GM23248 (cell line): Measurements from ENCODE around the gene AUP1. TPM values are rescaled to one million over a fixed set of nuclear protein-coding genes. Genes with fewer than 3 reads are reported as not detected.

ENCODE experiments used
- DNase-seq: peaks from one replicate; pipeline ENCODE4 v3.0.0-alpha.2; 2015
- H2AFZ ChIP-seq: fragments of 200-600 bp; sonication (generic); 2 replicates; pipeline ENCODE4 v1.6.1; 2016; ENCODE audit warnings: antibody characterized with exemption
- H3F3A ChIP-seq: fragments of 200-600 bp; sonication (generic); 2 replicates; pipeline ENCODE4 v1.6.1; 2016; ENCODE audit warnings: mild to moderate bottlenecking, antibody characterized with exemption, mixed run types; ENCODE audit not compliant: insufficient read depth
- H3K27ac ChIP-seq: fragments of 200-600 bp; sonication (generic); 2 replicates; pipeline ENCODE4 v1.5.1; 2016; ENCODE audit warnings: mild to moderate bottlenecking
- H3K27me3 ChIP-seq: fragments of 200-600 bp; sonication (generic); replicated peaks from 2 replicates; pipeline ENCODE4 v1.6.1; 2016; ENCODE audit warnings: mild to moderate bottlenecking; ENCODE audit not compliant: insufficient read depth
- H3K36me3 ChIP-seq: fragments of 200-600 bp; sonication (generic); 2 replicates; pipeline ENCODE4 v1.6.1; 2016; ENCODE audit warnings: low read depth, mild to moderate bottlenecking
- H3K4me1 ChIP-seq: fragments of 200-600 bp; sonication (generic); 2 replicates; pipeline ENCODE4 v1.6.1; 2016; ENCODE audit warnings: mild to moderate bottlenecking; ENCODE audit not compliant: insufficient read depth
- H3K4me2 ChIP-seq: fragments of 200-600 bp; sonication (generic); one replicate; pipeline ENCODE4 v1.6.1; 2016; ENCODE audit warnings: mild to moderate bottlenecking; ENCODE audit not compliant: unreplicated experiment
- H3K4me3 ChIP-seq: fragments of 200-600 bp; sonication (generic); 2 replicates; pipeline ENCODE4 v1.5.1; 2016; ENCODE audit warnings: mild to moderate bottlenecking
- H3K79me2 ChIP-seq: fragments of 200-600 bp; sonication (generic); 2 replicates; pipeline ENCODE4 v1.6.1; 2016; ENCODE audit warnings: mild to moderate bottlenecking; ENCODE audit not compliant: insufficient read depth
- H3K9ac ChIP-seq: fragments of 200-600 bp; sonication (generic); 2 replicates; pipeline ENCODE4 v1.6.1; 2016; ENCODE audit warnings: mild to moderate bottlenecking
- H3K9me2 ChIP-seq: fragments of 200-600 bp; sonication (generic); 2 replicates; pipeline ENCODE4 v1.6.1; 2016; ENCODE audit warnings: mixed run types, mild to moderate bottlenecking, moderate library complexity; ENCODE audit not compliant: insufficient read depth
- H3K9me3 ChIP-seq: fragments of 200-600 bp; sonication (generic); one replicate; pipeline ENCODE4 v1.6.1; 2017; ENCODE audit warnings: low read depth
- H4K20me1 ChIP-seq: fragments of 200-600 bp; sonication (generic); 2 replicates; pipeline ENCODE4 v1.6.0; 2016; ENCODE audit not compliant: insufficient read depth
- EZH2 ChIP-seq: fragments of 200-600 bp; sonication (generic); IDR thresholded peaks from 2 replicates; pipeline ENCODE4 v1.6.1; 2018; ENCODE audit warnings: antibody characterized with exemption, mild to moderate bottlenecking; ENCODE audit not compliant: insufficient read depth, poor library complexity, severe bottlenecking
- EZH2phosphoT487 ChIP-seq: fragments of 200-600 bp; sonication (generic); IDR thresholded peaks from 2 replicates; pipeline ENCODE4 v1.6.1; 2018; ENCODE audit warnings: antibody characterized with exemption, moderate library complexity, mild to moderate bottlenecking, low read depth; ENCODE audit not compliant: insufficient read depth
- WGBS, 2 experiments: methylation state at CpG; one replicate each; pipeline ENCODE4 v1.1.6; 2015 to 2017; ENCODE audit warnings: low lambda C conversion rate in 2 of 2, low coverage in 1 of 2; ENCODE audit errors: missing lambda C conversion rate in 2 of 2; 5-methylcytosine and 5-hydroxymethylcytosine counted together
- in situ Hi-C: fragments of 300-500 bp; cut with MboI; formaldehyde crosslinking; loops from 2 replicates; pipeline ENCODE4 v1.15.0; 2020
- polyA plus RNA-seq: library from polyadenylated mRNA; unstranded; fragments of >200 nt; fragmentation: Nextera tagmentation; extraction: Ambion mirVana; gene quantifications from 2 replicates; pipeline ENCODE4 v1.2.1, GENCODE V29; 2016
- total RNA-seq: library from RNA; depleted of rRNA; stranded (reverse); fragments of >200 nt; shearing (Covaris generic); gene quantifications from 2 replicates; pipeline ENCODE4 v1.2.3, GENCODE V29; 2014

AUP1 gene
- total and polyA plus RNA-seq, 2 experiments from 2014 or later: 119 to 122 TPM

GRCh38 chr2:74498500-74499266 is 30.8 kb downstream of the AUP1 start:
- H3K4me3 ChIP-seq: peak overlapping the region; percentile 68
- H3K27ac ChIP-seq: no peak overlapping the region
- no peaks in the 10 kb centered on the region for H4K20me1 ChIP-seq
- TF ChIP-seq EZH2phosphoT487: 0 out of 2 replicates have a peak, but pooled peaks have one; percentile 25
- TF ChIP-seq EZH2: peak; percentile 40
- 0 out of 2 replicates have a peak overlapping the region, but pooled peaks have one; percentile 4 for H3K9ac ChIP-seq
- no peaks in the 10 kb centered on the region; the same call in 1 of the 2 replicates for H3K36me3 ChIP-seq
- H3K27me3 ChIP-seq: no peaks in the 10 kb centered on the region
- no peaks in the 10 kb centered on the region for H3F3A ChIP-seq
- WGBS, 2 experiments: 3% methylated on average over 38 to 41 of the region's 41 CpGs
- H3K79me2 ChIP-seq: no peaks in the 10 kb centered on the region
- peak overlapping the region; percentile 68 for H2AFZ ChIP-seq
- no peaks in the 10 kb centered on the region for H3K9me2 ChIP-seq
- H3K4me2 ChIP-seq: peak overlapping the region; percentile 96
- peak; percentile 63 for DNase-seq
- in situ Hi-C loops: no loop called here
- H3K9me3 ChIP-seq: no peaks in the 10 kb centered on the region
- H3K4me1 ChIP-seq: peaks cover 10% of the 10 kb centered on the region

- TF ChIP-seq EZH2 (no peak), EZH2phosphoT487 (no peak)
- Histone ChIP-seq H3F3A (no peaks in the 10 kb centered on the region), H3K36me3 (no peaks in the 10 kb centered on the region; the same call in 1 of the 2 replicates), H3K4me2 (peak overlapping the region; percentile 96), H3K27me3 (no peaks in the 10 kb centered on the region), H3K27ac (no peak overlapping the region), H2AFZ (peak overlapping the region; percentile 68), H3K9ac (no peak overlapping the region), H3K79me2 (no peaks in the 10 kb centered on the region), H3K9me3 (no peaks in the 10 kb centered on the region), H3K4me3 (peak overlapping the region; percentile 68), H3K4me1 (peaks cover 10% of the 10 kb centered on the region; the same call in 1 of the 2 replicates), H4K20me1 (no peaks in the 10 kb centered on the region), H3K9me2 (no peaks in the 10 kb centered on the region)
- peak; percentile 56 for DNase-seq
- WGBS, 2 experiments: 4 to 6% methylated on average over 49 to 61 of the region's 61 CpGs
- in situ Hi-C loops: no loop called here
Measured at GRCh38 chr2:74497777-74498499, 31.6 kb downstream of the AUP1 start.

GRCh38 chr2:74496997-74497776 is 32.3 kb downstream of the AUP1 start:
- no peaks in the 10 kb centered on the region for H3K79me2 ChIP-seq
- H3K9me2 ChIP-seq: no peaks in the 10 kb centered on the region
- no peak overlapping the region for H3K9ac ChIP-seq
- no peaks in the 10 kb centered on the region for H3K27me3 ChIP-seq
- H3K36me3 ChIP-seq: peaks cover under 1% of the 10 kb centered on the region; the same call in 1 of the 2 replicates
- H3K4me3 ChIP-seq: peak overlapping the region; percentile 68
- peak overlapping the region; percentile 68 for H2AFZ ChIP-seq
- no peaks in the 10 kb centered on the region for H3F3A ChIP-seq
- no peak overlapping the region for H3K27ac ChIP-seq
- H3K4me2 ChIP-seq: peak overlapping the region; percentile 96
- 49 to 50% methylated on average over 19 of the region's 19 CpGs for WGBS, 2 experiments
- peaks cover 9% of the 10 kb centered on the region; the same call in 1 of the 2 replicates for H3K4me1 ChIP-seq
- H4K20me1 ChIP-seq: no peaks in the 10 kb centered on the region
- TF ChIP-seq EZH2: no peak
- no peak for TF ChIP-seq EZH2phosphoT487
- in situ Hi-C loops: no loop called here
- DNase-seq: no peak
- no peaks in the 10 kb centered on the region for H3K9me3 ChIP-seq

DNA sequence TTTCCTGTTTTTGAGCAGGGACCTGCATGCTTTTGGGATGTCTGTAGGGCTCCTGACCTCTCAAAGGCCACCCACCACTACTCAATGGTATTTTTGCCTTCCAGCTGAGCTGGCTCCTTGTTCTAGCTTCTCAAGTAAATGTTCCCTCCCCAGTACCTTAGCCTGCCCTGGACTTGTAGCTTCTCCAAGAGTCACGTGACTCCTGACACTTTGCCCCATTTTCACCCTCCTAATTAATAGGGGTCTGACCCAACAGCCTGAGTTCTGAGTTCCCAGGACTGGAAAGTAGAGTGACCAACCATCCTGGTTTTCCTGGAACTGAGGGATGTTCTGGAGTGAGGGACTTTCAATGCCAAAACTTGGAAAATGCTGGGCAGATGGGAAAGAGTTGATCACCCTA is 34.1 kb downstream of the AUP1 start:
- H3K27ac ChIP-seq: no peak overlapping the region
- H3K4me3 ChIP-seq: no peak overlapping the region
- WGBS, 2 experiments: 56 to 59% methylated on average over 1 of the region's 1 CpG
- in situ Hi-C loops: no loop called here
- H3K4me1 ChIP-seq: peaks cover 6% of the 10 kb centered on the region; the same call in 1 of the 2 replicates
- no peaks in the 10 kb centered on the region for H3K79me2 ChIP-seq
- H3K9ac ChIP-seq: no peak overlapping the region
- no peaks in the 10 kb centered on the region for H3F3A ChIP-seq
- no peaks in the 10 kb centered on the region for H3K27me3 ChIP-seq
- H3K9me2 ChIP-seq: no peaks in the 10 kb centered on the region
- H3K36me3 ChIP-seq: peaks cover 4% of the 10 kb centered on the region; the same call in 1 of the 2 replicates
- no peaks in the 10 kb centered on the region for H3K9me3 ChIP-seq
- TF ChIP-seq EZH2phosphoT487 (no peak), EZH2 (no peak)
- no peak overlapping the region for H2AFZ ChIP-seq
- no peak for DNase-seq
- no peak overlapping the region for H3K4me2 ChIP-seq
- no peaks in the 10 kb centered on the region for H4K20me1 ChIP-seq
